SK-N-SH treated with all-trans-retinoic acid at 6 μM for 48 hours (cell line): ENCODE data around the gene CD101.

Experiments
- ARNTL ChIP-seq: fragments of 450-650 bp; formaldehyde crosslinking; IDR thresholded peaks from 2 replicates; pipeline ENCODE4 v1.5.0; 2020; ENCODE audit warnings: low read depth, mild to moderate bottlenecking, moderate library complexity, borderline replicate concordance
- CSRNP3 ChIP-seq: fragments of 250-450 bp; sonication (Bioruptor Pico); IDR thresholded peaks from 2 replicates; pipeline ENCODE4 v1.5.1; 2021; ENCODE audit warnings: mild to moderate bottlenecking, moderate library complexity
- ESRRG ChIP-seq: fragments of 250-450 bp; sonication (Bioruptor Pico); IDR thresholded peaks from 2 replicates; pipeline ENCODE4 v1.6.1; 2021; ENCODE audit warnings: mild to moderate bottlenecking
- OSR1 ChIP-seq: fragments of 250-450 bp; sonication (Bioruptor Pico); IDR thresholded peaks from 2 replicates; pipeline ENCODE4 v1.8.0; 2022; ENCODE audit warnings: moderate library complexity, mild to moderate bottlenecking, inconsistent platforms
- PATZ1 ChIP-seq: fragments of 250-450 bp; sonication (Bioruptor Pico); IDR thresholded peaks from 2 replicates; pipeline ENCODE4 v1.8.0; 2020; ENCODE audit warnings: mild to moderate bottlenecking, moderate library complexity, borderline replicate concordance
- PPARA ChIP-seq: fragments of 250-450 bp; sonication (Bioruptor Pico); IDR thresholded peaks from 2 replicates; pipeline ENCODE4 v1.5.0; 2020; ENCODE audit warnings: mild to moderate bottlenecking, borderline replicate concordance
- RARB ChIP-seq: fragments of 250-450 bp; sonication (Bioruptor Pico); IDR thresholded peaks from 2 replicates; pipeline ENCODE4 v1.8.0; 2021; ENCODE audit warnings: mild to moderate bottlenecking, moderate library complexity
- SNAI2 ChIP-seq: fragments of 250-450 bp; sonication (Bioruptor Pico); IDR thresholded peaks from 2 replicates; pipeline ENCODE4 v1.5.0; 2020; ENCODE audit warnings: mild to moderate bottlenecking, moderate library complexity
- ZC3H10 ChIP-seq: fragments of 250-450 bp; sonication (Bioruptor Pico); IDR thresholded peaks from 2 replicates; pipeline ENCODE4 v1.5.1; 2021; ENCODE audit warnings: mild to moderate bottlenecking, moderate library complexity
- ZFP3 ChIP-seq: fragments of 250-450 bp; sonication (Bioruptor Pico); IDR thresholded peaks from 2 replicates; pipeline ENCODE4 v1.5.0; 2020; ENCODE audit warnings: mild to moderate bottlenecking, moderate library complexity
- ZFP30 ChIP-seq: fragments of 450-650 bp; formaldehyde crosslinking; IDR thresholded peaks from 2 replicates; pipeline ENCODE4 v1.5.0; 2022; ENCODE audit warnings: mild to moderate bottlenecking, moderate library complexity
- TF ChIP-seq, protein P1 (sequence below): fragments of 250-450 bp; sonication (Bioruptor Pico); IDR thresholded peaks from 2 replicates; pipeline ENCODE4 v1.5.1; 2020; ENCODE audit warnings: low read depth, mild to moderate bottlenecking, moderate library complexity
- TF ChIP-seq, protein P2 (sequence below): fragments of 250-450 bp; sonication (Bioruptor Pico); IDR thresholded peaks from 2 replicates; pipeline ENCODE4 v1.8.0; 2021; ENCODE audit warnings: low read depth, mild to moderate bottlenecking, moderate library complexity, borderline replicate concordance

DNA sequence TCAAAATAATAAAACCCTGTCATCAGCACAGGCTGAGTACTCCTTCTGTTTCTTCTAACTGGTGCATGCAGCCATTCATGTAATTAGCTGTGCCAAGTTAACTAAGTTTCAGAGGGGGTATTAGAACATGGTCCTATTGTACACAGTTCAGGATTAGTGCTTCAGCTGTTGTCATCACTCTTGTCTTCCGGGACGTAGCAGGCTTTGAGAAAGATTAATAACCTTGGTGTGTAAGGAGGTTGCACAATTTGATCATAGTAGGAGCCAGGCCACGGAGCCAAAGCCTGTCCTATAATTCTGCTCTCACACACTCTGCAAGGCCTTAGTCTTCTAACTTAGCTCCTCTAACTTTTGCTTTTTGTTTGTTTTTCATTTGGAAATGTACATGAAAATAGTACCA is 47.1 kb upstream of the CD101 start:
- no peak for TF ChIP-seq ARNTL (CRISPR knock-in tag)
- no peak for TF ChIP-seq OSR1
- TF ChIP-seq, protein P1, sequence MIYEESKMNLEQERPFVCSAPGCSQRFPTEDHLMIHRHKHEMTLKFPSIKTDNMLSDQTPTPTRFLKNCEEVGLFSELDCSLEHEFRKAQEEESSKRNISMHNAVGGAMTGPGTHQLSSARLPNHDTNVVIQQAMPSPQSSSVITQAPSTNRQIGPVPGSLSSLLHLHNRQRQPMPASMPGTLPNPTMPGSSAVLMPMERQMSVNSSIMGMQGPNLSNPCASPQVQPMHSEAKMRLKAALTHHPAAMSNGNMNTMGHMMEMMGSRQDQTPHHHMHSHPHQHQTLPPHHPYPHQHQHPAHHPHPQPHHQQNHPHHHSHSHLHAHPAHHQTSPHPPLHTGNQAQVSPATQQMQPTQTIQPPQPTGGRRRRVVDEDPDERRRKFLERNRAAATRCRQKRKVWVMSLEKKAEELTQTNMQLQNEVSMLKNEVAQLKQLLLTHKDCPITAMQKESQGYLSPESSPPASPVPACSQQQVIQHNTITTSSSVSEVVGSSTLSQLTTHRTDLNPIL (CRISPR knock-in tag) = no peak
- no peak for TF ChIP-seq PPARA (CRISPR knock-in tag)
- no peak for TF ChIP-seq ZFP30 (CRISPR knock-in tag)
- TF ChIP-seq PATZ1 (CRISPR knock-in tag) = no peak
- no peak for TF ChIP-seq ZFP3 (CRISPR knock-in tag)
- no peak for TF ChIP-seq SNAI2 (CRISPR knock-in tag)
- no peak for TF ChIP-seq ESRRG (CRISPR knock-in tag)
- no peak for TF ChIP-seq RARB (CRISPR knock-in tag)
- TF ChIP-seq ZC3H10 (CRISPR knock-in tag) = no peak
- no peak for TF ChIP-seq CSRNP3
- TF ChIP-seq, protein P2, sequence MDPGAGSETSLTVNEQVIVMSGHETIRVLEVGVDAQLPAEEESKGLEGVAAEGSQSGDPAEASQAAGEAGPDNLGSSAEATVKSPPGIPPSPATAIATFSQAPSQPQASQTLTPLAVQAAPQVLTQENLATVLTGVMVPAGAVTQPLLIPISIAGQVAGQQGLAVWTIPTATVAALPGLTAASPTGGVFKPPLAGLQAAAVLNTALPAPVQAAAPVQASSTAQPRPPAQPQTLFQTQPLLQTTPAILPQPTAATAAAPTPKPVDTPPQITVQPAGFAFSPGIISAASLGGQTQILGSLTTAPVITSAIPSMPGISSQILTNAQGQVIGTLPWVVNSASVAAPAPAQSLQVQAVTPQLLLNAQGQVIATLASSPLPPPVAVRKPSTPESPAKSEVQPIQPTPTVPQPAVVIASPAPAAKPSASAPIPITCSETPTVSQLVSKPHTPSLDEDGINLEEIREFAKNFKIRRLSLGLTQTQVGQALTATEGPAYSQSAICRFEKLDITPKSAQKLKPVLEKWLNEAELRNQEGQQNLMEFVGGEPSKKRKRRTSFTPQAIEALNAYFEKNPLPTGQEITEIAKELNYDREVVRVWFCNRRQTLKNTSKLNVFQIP = no peak
